Fibroblast of the aortic adventitia (primary cell): Measurements from ENCODE around the gene HMX1. TPM values are rescaled to one million over a fixed set of nuclear protein-coding genes. Genes with fewer than 3 reads are reported as not detected.

Experiments used
- DNase-seq: peaks from one replicate; pipeline ENCODE4 v3.0.0-alpha.2; 2010; ENCODE audit warnings: low read depth
- H3K4me3 ChIP-seq: 2 replicates; pipeline ENCODE4 v1.5.1; 2011; ENCODE audit warnings: low read depth, mild to moderate bottlenecking, control low read depth, low read length, moderate library complexity
- total RNA-seq: library from RNA; depleted of rRNA; stranded (reverse); fragments of >200 nt; gene quantifications from 2 replicates; pipeline ENCODE4 v1.2.3, GENCODE V29; 2012; ENCODE audit warnings: low replicate concordance
- TF ChIP-seq, protein P1 (sequence below): IDR thresholded peaks from 2 replicates; pipeline ENCODE4 v1.5.1; 2011; ENCODE audit warnings: mild to moderate bottlenecking, low read length, control low read depth, inconsistent platforms; ENCODE audit not compliant: insufficient read depth

The HMX1 gene
- total RNA-seq, 1 donor: not detected

DNA sequence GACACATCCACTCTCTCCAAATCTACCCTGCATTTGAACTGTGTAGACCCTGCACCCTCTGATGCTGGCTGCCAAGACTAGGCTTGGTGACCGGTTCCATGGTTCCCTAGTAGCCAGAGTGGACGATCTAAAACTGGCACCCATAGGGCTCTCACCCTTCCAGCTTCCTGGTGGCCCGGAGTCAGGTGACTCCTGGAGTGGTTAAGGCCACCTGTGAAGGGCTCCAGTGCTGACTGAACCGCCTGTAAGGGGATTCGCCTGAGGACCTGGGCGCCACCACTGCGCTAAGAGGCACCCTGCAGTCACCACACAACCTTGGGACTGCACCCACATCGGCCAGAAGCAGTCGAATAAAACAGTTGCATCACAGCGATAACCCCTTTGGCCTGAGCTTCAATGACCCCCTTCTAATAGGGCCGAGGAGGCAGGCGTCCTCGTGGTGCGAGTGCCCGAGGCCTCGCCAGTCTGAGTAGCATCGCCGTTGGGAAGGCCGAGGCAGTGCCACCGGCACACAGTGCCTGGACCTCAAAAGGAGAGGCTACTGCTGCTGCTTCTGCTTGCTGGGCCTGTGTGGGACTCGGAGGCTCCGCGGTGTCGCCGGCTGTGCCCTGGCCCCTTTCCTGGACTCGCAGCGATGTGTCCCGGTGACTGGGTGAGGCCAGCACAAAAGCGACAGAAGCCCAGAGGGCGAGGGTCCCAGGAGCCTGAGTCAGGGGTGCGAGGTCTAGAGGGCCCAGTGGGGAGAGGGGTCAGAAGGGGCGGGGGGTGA, 6.5 kb downstream of the HMX1 start:
- TF ChIP-seq, protein P1, sequence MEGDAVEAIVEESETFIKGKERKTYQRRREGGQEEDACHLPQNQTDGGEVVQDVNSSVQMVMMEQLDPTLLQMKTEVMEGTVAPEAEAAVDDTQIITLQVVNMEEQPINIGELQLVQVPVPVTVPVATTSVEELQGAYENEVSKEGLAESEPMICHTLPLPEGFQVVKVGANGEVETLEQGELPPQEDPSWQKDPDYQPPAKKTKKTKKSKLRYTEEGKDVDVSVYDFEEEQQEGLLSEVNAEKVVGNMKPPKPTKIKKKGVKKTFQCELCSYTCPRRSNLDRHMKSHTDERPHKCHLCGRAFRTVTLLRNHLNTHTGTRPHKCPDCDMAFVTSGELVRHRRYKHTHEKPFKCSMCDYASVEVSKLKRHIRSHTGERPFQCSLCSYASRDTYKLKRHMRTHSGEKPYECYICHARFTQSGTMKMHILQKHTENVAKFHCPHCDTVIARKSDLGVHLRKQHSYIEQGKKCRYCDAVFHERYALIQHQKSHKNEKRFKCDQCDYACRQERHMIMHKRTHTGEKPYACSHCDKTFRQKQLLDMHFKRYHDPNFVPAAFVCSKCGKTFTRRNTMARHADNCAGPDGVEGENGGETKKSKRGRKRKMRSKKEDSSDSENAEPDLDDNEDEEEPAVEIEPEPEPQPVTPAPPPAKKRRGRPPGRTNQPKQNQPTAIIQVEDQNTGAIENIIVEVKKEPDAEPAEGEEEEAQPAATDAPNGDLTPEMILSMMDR: no peak
- no peak for DNase-seq
- no peak overlapping the region for H3K4me3 ChIP-seq

DNA sequence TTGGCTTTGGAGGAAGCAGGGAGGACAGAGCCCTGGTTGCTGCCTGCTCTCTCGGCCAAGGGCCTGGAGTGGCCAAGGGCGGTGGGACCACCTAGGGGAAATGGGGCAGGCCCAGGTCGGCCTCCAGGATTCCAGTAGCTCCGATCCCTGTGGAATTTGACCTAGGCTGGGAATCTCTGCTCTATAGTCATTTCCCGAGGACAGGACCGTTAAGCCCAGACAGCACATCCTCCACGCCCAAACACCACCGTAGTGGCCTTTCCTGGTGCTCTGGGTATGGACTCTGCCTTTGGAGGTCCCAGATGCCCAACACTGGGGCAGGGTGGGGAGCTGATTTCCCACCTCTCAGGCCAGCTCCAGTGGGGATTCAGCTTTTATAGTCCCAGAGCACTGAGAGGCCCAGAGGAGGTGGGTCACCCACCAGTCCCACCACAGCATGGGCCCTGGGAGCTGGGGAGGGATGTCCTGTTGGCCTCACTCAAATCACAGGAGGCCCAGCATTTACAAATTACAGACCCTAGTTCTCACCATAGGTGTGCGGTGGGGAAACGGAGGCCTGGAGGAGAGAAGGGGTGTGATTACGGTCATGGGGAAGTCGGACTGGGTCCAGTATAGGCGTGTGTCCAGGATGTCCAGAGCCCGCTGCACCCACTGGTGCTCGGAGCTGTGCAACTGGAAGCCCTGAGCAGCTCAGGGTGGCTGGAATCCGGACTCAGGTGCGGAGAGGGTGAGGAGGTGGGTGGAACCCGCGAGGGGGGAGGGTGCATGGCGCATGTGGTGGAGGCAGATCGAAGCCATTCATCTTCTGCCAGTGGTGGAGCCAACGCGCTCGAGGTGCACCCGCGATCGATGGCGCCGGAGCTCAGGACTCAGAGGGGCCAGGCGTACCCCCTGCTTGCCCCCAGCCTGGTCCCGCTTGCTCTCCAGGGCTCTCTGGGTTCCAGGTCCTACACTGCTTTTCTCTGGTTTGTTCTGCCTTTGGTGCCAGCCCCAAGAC, 7.7 kb downstream of the HMX1 start:
- DNase-seq: no peak
- TF ChIP-seq, protein P1: no peak
- H3K4me3 ChIP-seq: no peak overlapping the region

DNA sequence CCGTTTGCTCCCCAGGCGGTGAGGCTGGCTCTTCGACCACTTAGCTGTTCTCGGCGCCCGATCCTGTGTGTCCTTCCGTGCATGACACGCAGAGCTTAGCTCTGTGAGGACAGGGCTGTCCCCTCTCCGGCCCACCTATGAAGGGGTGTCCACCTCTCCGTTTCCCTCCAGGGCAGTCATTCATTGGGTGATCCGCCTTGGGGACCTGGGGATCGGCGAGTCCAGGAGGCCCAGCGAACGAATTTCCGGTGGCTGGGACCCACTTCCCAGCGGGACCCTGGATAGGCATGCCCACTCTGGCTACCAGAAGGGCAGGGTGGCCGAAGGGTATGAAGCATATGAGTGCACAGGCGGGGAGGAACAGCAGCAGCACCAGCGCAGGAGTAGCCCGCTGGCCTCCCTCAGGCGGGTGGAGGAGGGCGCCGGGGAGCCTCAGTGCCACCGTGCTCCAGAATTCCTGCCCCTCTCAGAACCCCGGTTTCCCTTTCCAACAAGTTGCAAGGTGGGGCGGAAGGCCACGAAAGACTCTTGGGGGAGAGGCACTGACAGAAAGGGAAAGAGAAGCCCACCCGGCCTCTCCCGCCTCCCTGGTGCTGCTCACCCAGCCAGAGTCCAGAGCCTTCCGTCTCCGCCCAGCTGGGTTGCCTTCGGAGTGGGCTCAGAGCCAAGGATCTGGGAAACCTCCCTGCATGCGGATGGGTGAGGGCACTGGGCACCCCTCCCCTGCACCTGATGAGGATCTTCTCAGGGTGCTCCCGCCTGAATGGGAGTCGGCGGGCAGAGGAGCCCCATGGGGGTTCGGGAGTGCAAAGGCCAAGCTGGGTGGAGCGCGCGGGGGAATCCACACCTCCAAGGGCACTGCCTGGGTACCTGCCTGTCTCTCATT, 8.6 kb downstream of the HMX1 start:
- TF ChIP-seq, protein P1: no peak
- no peak for DNase-seq
- H3K4me3 ChIP-seq: no peak overlapping the region

DNA sequence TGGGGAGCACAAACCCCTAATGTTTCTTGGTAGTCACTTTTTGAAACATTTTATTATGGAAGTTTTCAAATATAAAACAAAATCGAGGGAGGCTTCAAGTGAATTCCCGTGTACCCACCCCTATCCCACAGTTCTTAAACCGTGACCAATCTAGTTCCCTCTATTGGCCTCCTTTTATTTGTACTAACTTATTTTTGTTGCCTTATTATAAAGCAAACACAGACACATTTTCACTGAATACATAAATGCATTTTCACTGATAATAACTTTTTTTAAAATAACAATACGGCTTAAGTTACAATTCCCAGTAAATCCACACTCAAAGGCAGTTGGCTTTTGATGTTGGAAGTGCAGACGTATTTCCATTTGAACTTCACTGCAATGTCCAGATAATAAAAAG, 9.3 kb downstream of the HMX1 start:
- DNase-seq: no peak
- TF ChIP-seq, protein P1: no peak
- no peak overlapping the region for H3K4me3 ChIP-seq

DNA sequence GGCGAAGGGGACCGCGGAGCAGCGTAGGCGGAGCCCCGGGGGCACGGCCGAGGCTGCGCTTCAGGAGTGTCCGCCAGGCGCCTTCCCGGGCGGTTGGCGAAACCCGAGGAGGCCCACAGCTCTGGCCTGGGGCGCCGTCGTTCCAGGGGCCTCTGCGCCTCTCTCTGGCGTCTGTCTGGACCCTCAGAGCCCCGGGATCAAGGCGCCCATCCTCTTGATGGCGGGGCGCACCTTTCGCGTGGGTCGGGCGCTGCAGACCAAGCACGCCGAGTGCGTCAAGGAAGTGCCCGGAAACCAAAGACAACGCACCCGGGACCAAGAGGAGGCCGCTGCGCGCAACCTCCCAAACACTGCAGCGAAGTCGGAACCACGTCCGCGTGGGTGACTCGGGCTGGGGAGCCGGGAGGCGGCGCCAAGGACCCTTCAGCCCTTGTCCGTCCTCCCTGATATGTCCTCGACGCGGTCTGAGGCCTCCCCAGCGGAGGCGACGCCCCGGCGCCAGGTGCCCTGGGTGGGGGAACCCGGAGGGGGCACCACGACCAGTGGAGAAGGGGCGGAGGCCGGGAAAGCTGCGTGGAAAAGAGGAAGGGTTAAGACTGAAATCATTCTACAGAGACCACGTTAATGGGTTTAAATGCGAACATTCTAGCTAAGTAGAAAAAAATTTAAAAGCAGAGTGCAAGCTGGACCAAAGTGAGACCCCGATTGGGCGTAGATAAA, 9.9 kb downstream of the HMX1 start:
- H3K4me3 ChIP-seq: no peak overlapping the region
- TF ChIP-seq, protein P1: no peak
- no peak for DNase-seq
